Aorta (tissue), 5 donors: ENCODE data around the gene IRAK4. TPM values are rescaled to one million over a fixed set of nuclear protein-coding genes. Genes with fewer than 3 reads are reported as not detected.

Experiments used
- ATAC-seq: fragments of 200-7000 bp; cut with Tn5 transposase; one replicate; pipeline ENCODE4 v1.9.1; 2022; ENCODE audit warnings: moderate library complexity; ENCODE audit not compliant: low FRiP score
- DNase-seq, 2 donors: peaks; one replicate each; pipeline ENCODE4 v3.0.0-alpha.2; 2020
- H3K27ac ChIP-seq, 2 donors: one replicate each; pipeline ENCODE4 v1.5.1; 2013; ENCODE audit warnings: low read length in 2 of 2, mild to moderate bottlenecking in 2 of 2, moderate library complexity in 2 of 2, control low read depth in 1 of 2, inconsistent platforms in 1 of 2, low read depth in 1 of 2
- H3K27me3 ChIP-seq, 2 donors: one replicate each; pipeline ENCODE4 v1.6.1; 2013; ENCODE audit warnings: control low read depth in 1 of 2, low read length in 1 of 2, mild to moderate bottlenecking in 1 of 2, moderate library complexity in 1 of 2; ENCODE audit not compliant: insufficient read depth in 2 of 2, control insufficient read depth in 1 of 2
- H3K36me3 ChIP-seq, 2 donors: one replicate each; pipeline ENCODE4 v1.6.1; 2013; ENCODE audit warnings: control low read depth in 1 of 2, low read length in 1 of 2, mild to moderate bottlenecking in 1 of 2; ENCODE audit not compliant: insufficient read depth in 2 of 2, control insufficient read depth in 1 of 2
- H3K4me1 ChIP-seq, 2 donors: one replicate each; pipeline ENCODE4 v1.6.1; 2013; ENCODE audit warnings: low read length in 2 of 2, control low read depth in 1 of 2, mild to moderate bottlenecking in 1 of 2, moderate library complexity in 1 of 2; ENCODE audit not compliant: insufficient read depth in 2 of 2, control insufficient read depth in 1 of 2
- H3K4me3 ChIP-seq, 2 donors: one replicate each; pipeline ENCODE4 v1.5.1; 2013; ENCODE audit warnings: low read length in 2 of 2, control low read depth in 1 of 2, mild to moderate bottlenecking in 1 of 2
- H3K9me3 ChIP-seq: one replicate; pipeline ENCODE4 v1.6.1; 2013; ENCODE audit warnings: mild to moderate bottlenecking, low read length; ENCODE audit not compliant: control insufficient read depth
- WGBS, 2 donors: extraction: QIAGEN DNeasy Blood & Tissue Kit; methylation state at CpG; one replicate each; pipeline ENCODE4 v1.1.7; 2013; 5-methylcytosine and 5-hydroxymethylcytosine counted together
- intact Hi-C, 2 donors: fragments of 100-400 bp; cut with DNase I; formaldehyde crosslinking; loops; one replicate each; pipeline versions ENCODE4 v1.14.2 to v1.15.0; 2022
- polyA plus RNA-seq, 2 donors: library from polyadenylated mRNA; stranded (reverse); fragments of 200-250 nt; gene quantifications; one replicate each; pipeline ENCODE4 v1.2.3, GENCODE V29; 2013
- total RNA-seq, 2 donors: library from RNA; stranded (reverse); fragmentation: NEBNext Ultra II Directional; extraction: Animal tissue kit (Norgen Biotek cat#: 25700); gene quantifications; one replicate each; pipeline ENCODE4 v1.2.1, GENCODE V29; 2021
- donor health status: healthy with polysubstance abuse.
- donor health status: Bipolar disorder and iron deficiency.
- donor health status: DM: no; HTN: no; CAD: no.
- donor health status: DM: no; HTN: no; CAD: no.
- donor health status: DM: yes; HTN: yes; CAD: no.

The IRAK4 gene
- total and polyA plus RNA-seq, 4 donors: 15.9 to 34.7 (median 24.2) TPM

- 0 to 1% methylated on average over 15 to 18 of the region's 18 CpGs for WGBS, 2 donors
- intact Hi-C loops: no loop called here
- H3K27ac ChIP-seq: peak overlapping the region in 1 of 2 donors; percentile 0
- no peaks in the 10 kb centered on the region for H3K27me3 ChIP-seq
- peak; percentile 31 for ATAC-seq
- no peaks in the 10 kb centered on the region for H3K36me3 ChIP-seq
- peaks cover 6 to 7% of the 10 kb centered on the region in 2 donors for H3K4me1 ChIP-seq
- peak overlapping the region; percentile 0 to 33 for H3K4me3 ChIP-seq
- DNase-seq: peak in 1 of 2 donors; percentile 51
- no peaks in the 10 kb centered on the region for H3K9me3 ChIP-seq
These were observed 464 bp upstream of the IRAK4 start for GRCh38 chr12:43758247-43758727.

GRCh38 chr12:43760396-43760795 lies 1.6 kb downstream of the IRAK4 start:
- ATAC-seq (no peak), DNase-seq (no peak)
- Histone ChIP-seq H3K4me1 (peaks cover 6 to 7% of the 10 kb centered on the region in 2 donors), H3K27me3 (no peaks in the 10 kb centered on the region), H3K27ac (no peak overlapping the region), H3K4me3 (peak overlapping the region in 1 of 2 donors; percentile 1), H3K36me3 (no peaks in the 10 kb centered on the region), H3K9me3 (no peaks in the 10 kb centered on the region)
- intact Hi-C loops: loop anchor here in 1 of 2 donors (5.0 kb wide), 1 partner anchor 47 kb away; the partner anchor contains the start of gene TWF1
- WGBS, 2 donors: 53 to 70% methylated on average over 2 of the region's 2 CpGs

GRCh38 chr12:43761500-43761899 lies 2.7 kb downstream of the IRAK4 start:
- Histone ChIP-seq H3K27ac (no peak overlapping the region), H3K27me3 (no peaks in the 10 kb centered on the region), H3K4me3 (no peak overlapping the region), H3K36me3 (no peaks in the 10 kb centered on the region), H3K9me3 (no peaks in the 10 kb centered on the region), H3K4me1 (peaks cover 6 to 7% of the 10 kb centered on the region in 2 donors)
- no peak for ATAC-seq
- no peak for DNase-seq
- intact Hi-C loops: loop anchor here in 1 of 2 donors (5.0 kb wide), 1 partner anchor 46 kb away; the partner anchor contains the start of gene TWF1

- Histone ChIP-seq H3K27ac (no peak overlapping the region), H3K4me3 (no peak overlapping the region), H3K36me3 (no peaks in the 10 kb centered on the region), H3K9me3 (no peaks in the 10 kb centered on the region), H3K4me1 (peaks cover 6 to 7% of the 10 kb centered on the region in 2 donors), H3K27me3 (no peaks in the 10 kb centered on the region)
- intact Hi-C loops: loop anchor here in 1 of 2 donors (5.0 kb wide), 1 partner anchor 45 kb away; the partner anchor contains the start of gene TWF1
- DNase-seq (no peak), ATAC-seq (no peak)
These were observed 3.8 kb downstream of the IRAK4 start for GRCh38 chr12:43762596-43762995.

- Histone ChIP-seq H3K4me3 (no peak overlapping the region), H3K9me3 (no peaks in the 10 kb centered on the region), H3K27me3 (no peaks in the 10 kb centered on the region), H3K36me3 (no peaks in the 10 kb centered on the region), H3K4me1 (peaks cover 6 to 7% of the 10 kb centered on the region in 2 donors), H3K27ac (no peak overlapping the region)
- no peak for DNase-seq
- intact Hi-C loops: loop anchor here in 1 of 2 donors (5.0 kb wide), 1 partner anchor 44 kb away; the partner anchor contains the start of gene TWF1
- no peak for ATAC-seq
These were observed 5.0 kb downstream of the IRAK4 start for GRCh38 chr12:43763769-43764168.

GRCh38 chr12:43764528-43764927 lies 5.8 kb downstream of the IRAK4 start:
- H3K4me3 ChIP-seq: no peak overlapping the region
- H3K36me3 ChIP-seq: no peaks in the 10 kb centered on the region
- H3K27ac ChIP-seq: no peak overlapping the region
- H3K27me3 ChIP-seq: no peaks in the 10 kb centered on the region
- no peaks in the 10 kb centered on the region for H3K9me3 ChIP-seq
- peaks cover 6 to 7% of the 10 kb centered on the region in 2 donors for H3K4me1 ChIP-seq
- intact Hi-C loops: loop anchor here in 1 of 2 donors (5.0 kb wide), 1 partner anchor 43 kb away; the partner anchor contains the start of gene TWF1
- ATAC-seq (no peak), DNase-seq (no peak)

- Histone ChIP-seq H3K4me3 (no peak overlapping the region), H3K9me3 (no peaks in the 10 kb centered on the region), H3K27me3 (no peaks in the 10 kb centered on the region), H3K4me1 (no peaks in the 10 kb centered on the region), H3K27ac (no peak overlapping the region), H3K36me3 (peaks cover 0 to 1% of the 10 kb centered on the region in 2 donors)
- ATAC-seq: no peak
- intact Hi-C loops: no loop called here
- DNase-seq: no peak
These were observed 7.5 kb downstream of the IRAK4 start for GRCh38 chr12:43766291-43766690.

- no peak overlapping the region for H3K27ac ChIP-seq
- H3K4me1 ChIP-seq: no peaks in the 10 kb centered on the region
- no peak for DNase-seq
- intact Hi-C loops: loop anchor here in 1 of 2 donors (10.0 kb wide), 1 partner anchor 108 kb away; no protein-coding TSS in a partner anchor
- H3K36me3 ChIP-seq: peaks cover 0 to 4% of the 10 kb centered on the region in 2 donors
- no peaks in the 10 kb centered on the region for H3K27me3 ChIP-seq
- H3K9me3 ChIP-seq: no peaks in the 10 kb centered on the region
- no peak for ATAC-seq
- WGBS, 2 donors: 49 to 53% methylated on average over 3 of the region's 3 CpGs
- H3K4me3 ChIP-seq: no peak overlapping the region
These were observed 17.7 kb downstream of the IRAK4 start for GRCh38 chr12:43776498-43776897.

- Histone ChIP-seq H3K4me1 (no peaks in the 10 kb centered on the region), H3K27ac (no peak overlapping the region), H3K36me3 (peaks cover 0 to 2% of the 10 kb centered on the region in 2 donors), H3K4me3 (no peak overlapping the region), H3K27me3 (no peaks in the 10 kb centered on the region), H3K9me3 (no peaks in the 10 kb centered on the region)
- intact Hi-C loops: no loop called here
- ATAC-seq (no peak), DNase-seq (no peak)
These were observed 28.3 kb downstream of the IRAK4 start for GRCh38 chr12:43786899-43787693.
